OCI-LY7 (cell line): ENCODE data around the gene EEIG1. TPM values are rescaled to one million over a fixed set of nuclear protein-coding genes. Genes with fewer than 3 reads are reported as not detected.

ENCODE experiments used
- BruUV-seq: library from RNA; stranded (reverse); fragments of 400-500 nt; replicated peaks from 2 replicates; lab custom pipeline; 2021; lab: Mats Ljungman, UMichigan
- CTCF ChIA-PET: fragments of 300-600 bp; sonication (Branson Sonifier 250); formaldehyde crosslinking; loops from one replicate; lab custom pipeline; 2022; ENCODE audit warnings: antibody characterized with exemption; ENCODE audit not compliant: unreplicated experiment; lab: Charles Lee
- POLR2A ChIA-PET: fragments of 300-600 bp; sonication (Branson Sonifier 250); formaldehyde crosslinking; loops from one replicate; lab custom pipeline; 2022; ENCODE audit warnings: antibody characterized with exemption; lab: Charles Lee
- DNase-seq: peaks from one replicate; pipeline ENCODE4 v3.0.0-alpha.2; 2015; ENCODE audit warnings: low spot score
- H2AFZ ChIP-seq: fragments of 200-600 bp; sonication (generic), shearing (Covaris generic); 2 replicates; pipeline ENCODE4 v1.6.1; 2014; ENCODE audit warnings: mild to moderate bottlenecking, antibody characterized with exemption, low read length, moderate library complexity
- H3K27ac ChIP-seq: fragments of 200-600 bp; sonication (generic); 2 replicates; pipeline ENCODE4 v1.5.1; 2014; ENCODE audit warnings: mixed run types, low read depth, mild to moderate bottlenecking, moderate library complexity, low read length, inconsistent platforms; ENCODE audit not compliant: poor library complexity, severe bottlenecking
- H3K36me3 ChIP-seq: fragments of 200-600 bp; sonication (generic); 2 replicates; pipeline ENCODE4 v1.6.1; 2014; ENCODE audit warnings: mild to moderate bottlenecking, antibody characterized with exemption, low read length, moderate library complexity, mixed read lengths; ENCODE audit not compliant: insufficient read depth
- H3K4me1 ChIP-seq: fragments of 200-600 bp; sonication (generic); 2 replicates; pipeline ENCODE4 v1.5.1; 2014; ENCODE audit warnings: mild to moderate bottlenecking, low read length; ENCODE audit not compliant: insufficient read depth, poor library complexity, severe bottlenecking
- H3K4me2 ChIP-seq: fragments of 200-600 bp; sonication (generic); 2 replicates; pipeline ENCODE4 v1.6.1; 2014; ENCODE audit warnings: mild to moderate bottlenecking, low read length
- H3K4me3 ChIP-seq: fragments of 200-600 bp; sonication (generic); 2 replicates; pipeline ENCODE4 v1.5.1; 2014; ENCODE audit warnings: mild to moderate bottlenecking, low read depth, low read length; ENCODE audit not compliant: poor library complexity, severe bottlenecking
- H3K79me2 ChIP-seq: fragments of 200-600 bp; sonication (generic); 2 replicates; pipeline ENCODE4 v1.6.1; 2016; ENCODE audit warnings: low read depth, mild to moderate bottlenecking, low read length, moderate library complexity, mixed read lengths; ENCODE audit not compliant: insufficient read depth
- H3K9me2 ChIP-seq: fragments of 200-600 bp; sonication (generic); 2 replicates; pipeline ENCODE4 v1.6.1; 2016; ENCODE audit warnings: mild to moderate bottlenecking, low read length, mixed read lengths; ENCODE audit not compliant: insufficient read depth
- H3K9me3 ChIP-seq: fragments of 200-600 bp; sonication (generic); 2 replicates; pipeline ENCODE4 v1.6.1; 2014; ENCODE audit warnings: mild to moderate bottlenecking, mixed run types, low read length, mixed read lengths
- H4K20me1 ChIP-seq: fragments of 200-600 bp; sonication (generic); 2 replicates; pipeline ENCODE4 v1.6.1; 2014; ENCODE audit warnings: mild to moderate bottlenecking, antibody characterized with exemption, low read length, moderate library complexity, mixed read lengths; ENCODE audit not compliant: insufficient read depth
- EZH2phosphoT487 ChIP-seq: fragments of 200-600 bp; sonication (generic); IDR thresholded peaks from 2 replicates; pipeline ENCODE4 v1.6.1; 2018; ENCODE audit warnings: low read depth, borderline replicate concordance, mild to moderate bottlenecking, mixed run types, antibody characterized with exemption, low read length, moderate library complexity, mixed read lengths
- intact Hi-C: fragments of 100-400 bp; cut with micrococcal nuclease; formaldehyde crosslinking; loops from one replicate; pipeline ENCODE4 v1.10.0; 2022; ENCODE audit not compliant: unreplicated experiment
- total RNA-seq, 2 experiments: library from RNA; depleted of rRNA in 1 of 2; stranded (reverse); fragments of >200 nt in 1 of 2; shearing (Covaris generic) in 1 of 2; gene quantifications; 2 replicates each; pipeline ENCODE4 v1.2.3, GENCODE V29; 2014 to 2022
- TF ChIP-seq, protein P1 (sequence below): fragments of 200-600 bp; sonication (generic); conservative IDR thresholded peaks from 2 replicates; pipeline ENCODE4 v1.5.1; 2014; ENCODE audit warnings: mild to moderate bottlenecking, antibody characterized with exemption, low read length, moderate library complexity, mixed read lengths

Gene EEIG1
- total RNA-seq, 2 experiments from 2014 or later: 25.8 to 60.1 TPM

DNA sequence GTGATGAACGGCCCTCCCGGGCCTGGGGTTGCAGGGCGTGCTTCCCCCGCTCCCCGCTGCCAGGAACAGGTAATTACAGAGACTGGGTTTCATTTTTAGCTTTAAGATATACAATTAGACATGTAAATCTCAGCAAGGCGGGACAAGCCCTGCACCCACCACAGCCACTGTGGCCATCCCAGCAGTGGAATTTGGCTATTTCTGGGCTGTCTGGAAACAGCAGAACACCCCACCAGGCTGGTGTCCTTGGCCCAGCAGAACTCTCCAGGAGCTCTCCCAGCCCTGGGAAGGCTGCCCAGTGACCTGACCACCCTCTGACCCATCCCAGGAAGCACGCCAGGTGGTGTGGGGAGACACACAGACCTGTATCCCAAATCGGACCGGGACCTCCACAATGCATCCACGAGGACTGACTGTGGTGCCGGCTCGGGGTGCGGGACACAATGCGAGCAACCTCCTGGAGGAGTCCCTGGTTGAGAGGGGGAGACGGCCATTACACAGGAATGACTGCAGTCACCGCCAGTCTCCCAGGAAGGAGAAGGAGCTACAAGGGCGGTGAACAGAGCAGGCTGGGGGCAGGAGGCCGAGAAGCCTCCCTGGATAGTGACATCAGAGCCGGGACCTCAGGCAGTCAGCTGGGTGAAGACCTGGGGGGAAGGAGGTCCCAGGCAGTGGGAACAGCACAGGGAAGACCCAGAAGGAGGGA, 17.3 kb downstream of the EEIG1 start:
- POLR2A ChIA-PET: interaction anchor here (1.0 kb wide), 2 partner anchors 13 to 64 kb away, joined by 4 read pairs; no protein-coding TSS in a partner anchor
- Histone ChIP-seq H3K36me3 (peaks cover 54% of the 10 kb centered on the region), H3K4me1 (peaks cover 73% of the 10 kb centered on the region), H3K4me3 (no peak overlapping the region), H4K20me1 (no peaks in the 10 kb centered on the region), H3K79me2 (peaks cover 99% of the 10 kb centered on the region), H3K27ac (peak overlapping the region; percentile 20), H3K9me2 (no peaks in the 10 kb centered on the region), H2AFZ (no peak overlapping the region), H3K4me2 (peak overlapping the region; percentile 45), H3K9me3 (no peaks in the 10 kb centered on the region; the same call in 1 of the 2 replicates)
- CTCF ChIA-PET: interaction anchor here (0.7 kb wide), 1 partner anchor 228 kb away, joined by 3 read pairs; the partner anchor contains the start of gene TOR2A
- no TSS peak for BruUV-seq
- no peak for TF ChIP-seq EZH2phosphoT487
- TF ChIP-seq, protein P1, sequence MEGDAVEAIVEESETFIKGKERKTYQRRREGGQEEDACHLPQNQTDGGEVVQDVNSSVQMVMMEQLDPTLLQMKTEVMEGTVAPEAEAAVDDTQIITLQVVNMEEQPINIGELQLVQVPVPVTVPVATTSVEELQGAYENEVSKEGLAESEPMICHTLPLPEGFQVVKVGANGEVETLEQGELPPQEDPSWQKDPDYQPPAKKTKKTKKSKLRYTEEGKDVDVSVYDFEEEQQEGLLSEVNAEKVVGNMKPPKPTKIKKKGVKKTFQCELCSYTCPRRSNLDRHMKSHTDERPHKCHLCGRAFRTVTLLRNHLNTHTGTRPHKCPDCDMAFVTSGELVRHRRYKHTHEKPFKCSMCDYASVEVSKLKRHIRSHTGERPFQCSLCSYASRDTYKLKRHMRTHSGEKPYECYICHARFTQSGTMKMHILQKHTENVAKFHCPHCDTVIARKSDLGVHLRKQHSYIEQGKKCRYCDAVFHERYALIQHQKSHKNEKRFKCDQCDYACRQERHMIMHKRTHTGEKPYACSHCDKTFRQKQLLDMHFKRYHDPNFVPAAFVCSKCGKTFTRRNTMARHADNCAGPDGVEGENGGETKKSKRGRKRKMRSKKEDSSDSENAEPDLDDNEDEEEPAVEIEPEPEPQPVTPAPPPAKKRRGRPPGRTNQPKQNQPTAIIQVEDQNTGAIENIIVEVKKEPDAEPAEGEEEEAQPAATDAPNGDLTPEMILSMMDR: no peak
- no peak for DNase-seq
- intact Hi-C loops: no loop called here

GRCh38 chr9:127963041-127963358, 17.8 kb downstream of the EEIG1 start:
- ChIA-PET POLR2A (interaction anchor here (0.6 to 1.0 kb wide), 3 partner anchors 33 to 138 kb away, joined by 3 to 4 read pairs (median 4); no protein-coding TSS in a partner anchor), CTCF (no interaction called here)
- Histone ChIP-seq H3K36me3 (peaks cover 54% of the 10 kb centered on the region), H3K9me3 (no peaks in the 10 kb centered on the region; the same call in 1 of the 2 replicates), H3K4me2 (peak overlapping the region; percentile 45), H2AFZ (no peak overlapping the region), H4K20me1 (no peaks in the 10 kb centered on the region), H3K9me2 (no peaks in the 10 kb centered on the region), H3K27ac (peak overlapping the region; percentile 20), H3K4me1 (peaks cover 68% of the 10 kb centered on the region), H3K4me3 (no peak overlapping the region), H3K79me2 (peaks cover 99% of the 10 kb centered on the region)
- no peak for DNase-seq
- intact Hi-C loops: no loop called here
- no peak for TF ChIP-seq EZH2phosphoT487
- TF ChIP-seq, protein P1: no peak
- no TSS peak for BruUV-seq

- TF ChIP-seq, protein P1: no peak
- TF ChIP-seq EZH2phosphoT487: no peak
- no peak overlapping the region for H3K4me2 ChIP-seq
- ChIA-PET CTCF (no interaction called here), POLR2A (interaction anchor here (0.6 to 0.9 kb wide), 3 partner anchors 8 to 138 kb away, joined by 3 to 4 read pairs (median 3); no protein-coding TSS in a partner anchor)
- BruUV-seq: no TSS peak
- no peak overlapping the region for H2AFZ ChIP-seq
- H3K4me3 ChIP-seq: no peak overlapping the region
- DNase-seq: no peak
- no peaks in the 10 kb centered on the region; the same call in 1 of the 2 replicates for H3K9me3 ChIP-seq
- intact Hi-C loops: no loop called here
- H3K79me2 ChIP-seq: peaks cover 99% of the 10 kb centered on the region
- H3K36me3 ChIP-seq: peaks cover 59% of the 10 kb centered on the region
- no peaks in the 10 kb centered on the region for H4K20me1 ChIP-seq
- H3K9me2 ChIP-seq: no peaks in the 10 kb centered on the region
- H3K4me1 ChIP-seq: peaks cover 61% of the 10 kb centered on the region
- H3K27ac ChIP-seq: no peak overlapping the region
Observed at GRCh38 chr9:127962278-127962677, 18.5 kb downstream of the EEIG1 start.
